HG03196 (cell line): Measurements from ENCODE around the gene PPP1R13B.
A peak's percentile ranks its signal among the peaks of the same experiment; 100 is the strongest.

ENCODE experiments used
- ATAC-seq: cut with Tn5 transposase; IDR thresholded peaks from one replicate; pipeline ENCODE4 v1.9.1; 2021; ENCODE audit not compliant: unreplicated experiment

The PPP1R13B gene

GRCh38 chr14:103881268-103882201 is 34.2 kb upstream of the PPP1R13B start:
- ATAC-seq: no peak

- ATAC-seq: no peak
Observed at GRCh38 chr14:103880348-103881267, 33.2 kb upstream of the PPP1R13B start.

- no peak for ATAC-seq
Observed at GRCh38 chr14:103879570-103880347, 32.4 kb upstream of the PPP1R13B start.

GRCh38 chr14:103879118-103879569 is 31.8 kb upstream of the PPP1R13B start:
- no peak for ATAC-seq

- no peak for ATAC-seq
Observed at GRCh38 chr14:103878180-103878579, 30.8 kb upstream of the PPP1R13B start.

GRCh38 chr14:103875010-103875409 is 27.6 kb upstream of the PPP1R13B start:
- ATAC-seq: no peak

- no peak for ATAC-seq
Observed at GRCh38 chr14:103872481-103873113, 25.2 kb upstream of the PPP1R13B start.

- ATAC-seq: peak; percentile 75
Observed at GRCh38 chr14:103871596-103872480, 24.5 kb upstream of the PPP1R13B start.

- no peak for ATAC-seq
Observed at GRCh38 chr14:103870891-103871595, 23.7 kb upstream of the PPP1R13B start.

- ATAC-seq: no peak
Observed at GRCh38 chr14:103870144-103870876, 22.9 kb upstream of the PPP1R13B start.

- no peak for ATAC-seq
Observed at GRCh38 chr14:103869406-103870143, 22.2 kb upstream of the PPP1R13B start.

GRCh38 chr14:103868242-103868897 is 21.0 kb upstream of the PPP1R13B start:
- no peak for ATAC-seq

GRCh38 chr14:103867523-103867953 is 20.2 kb upstream of the PPP1R13B start:
- ATAC-seq: no peak

- no peak for ATAC-seq
Observed at GRCh38 chr14:103867020-103867419, 19.6 kb upstream of the PPP1R13B start.

- ATAC-seq: no peak
Observed at GRCh38 chr14:103863245-103863644, 15.9 kb upstream of the PPP1R13B start.

GRCh38 chr14:103862393-103862782 is 15.0 kb upstream of the PPP1R13B start:
- ATAC-seq: no peak
